Activated CD8-positive, alpha-beta memory T cell treated with anti-CD3 and anti-CD28 coated beads, Interleukin-2, amount 50 U/mL, for 1 hour (primary cell): ENCODE measurements around the gene PLEKHB2.
"Not testable (repeated sequence)": the region's sequence is repeated elsewhere in the genome, so short reads cannot be mapped to it uniquely, and the experiment has no call there.

ENCODE experiments used
- DNase-seq: peaks from one replicate; pipeline ENCODE4 v3.0.0-alpha.2; 2020; ENCODE audit errors: extremely low read depth

Gene PLEKHB2

GRCh38 chr2:131143803-131144202, 38.7 kb downstream of the PLEKHB2 start:
- DNase-seq: no peak

- no peak for DNase-seq
Measured at GRCh38 chr2:131145040-131145439, 39.9 kb downstream of the PLEKHB2 start.

GRCh38 chr2:131146231-131146630, 41.1 kb downstream of the PLEKHB2 start:
- DNase-seq: no peak

GRCh38 chr2:131146749-131147148, 41.6 kb downstream of the PLEKHB2 start:
- no peak for DNase-seq

GRCh38 chr2:131148426-131148825, 43.3 kb downstream of the PLEKHB2 start:
- no peak for DNase-seq

GRCh38 chr2:131150109-131150508, 45.0 kb downstream of the PLEKHB2 start:
- DNase-seq: not testable (repeated sequence)

GRCh38 chr2:131151398-131151797, 46.3 kb downstream of the PLEKHB2 start:
- no peak for DNase-seq

GRCh38 chr2:131152074-131152473, 46.9 kb downstream of the PLEKHB2 start:
- DNase-seq: no peak

GRCh38 chr2:131153529-131153928, 48.4 kb downstream of the PLEKHB2 start:
- DNase-seq: no peak

- DNase-seq: peak; percentile 14
Measured at GRCh38 chr2:131154071-131154531, 49.0 kb downstream of the PLEKHB2 start.

- no peak for DNase-seq
Measured at GRCh38 chr2:131154647-131155046, 49.5 kb downstream of the PLEKHB2 start.

- DNase-seq: no peak
Measured at GRCh38 chr2:131155208-131155855, 50.2 kb downstream of the PLEKHB2 start.

GRCh38 chr2:131156452-131157149, 51.5 kb downstream of the PLEKHB2 start:
- no peak for DNase-seq

- DNase-seq: not testable (repeated sequence)
Measured at GRCh38 chr2:131165562-131165961, 60.4 kb downstream of the PLEKHB2 start.

- no peak for DNase-seq
Measured at GRCh38 chr2:131168538-131168937, 63.4 kb downstream of the PLEKHB2 start.

GRCh38 chr2:131178050-131178449, 72.9 kb downstream of the PLEKHB2 start:
- not testable (repeated sequence) for DNase-seq

GRCh38 chr2:131178721-131179418, 73.7 kb downstream of the PLEKHB2 start:
- not testable (repeated sequence) for DNase-seq

- not testable (repeated sequence) for DNase-seq
Measured at GRCh38 chr2:131181451-131181850, 76.3 kb downstream of the PLEKHB2 start.

GRCh38 chr2:131193421-131193820, 88.3 kb downstream of the PLEKHB2 start:
- not testable (repeated sequence) for DNase-seq

- not testable (repeated sequence) for DNase-seq
Measured at GRCh38 chr2:131196186-131196585, 91.0 kb downstream of the PLEKHB2 start.
